Neural progenitor cell (in vitro differentiated cells): ENCODE results near the gene PRKCA. TPM values are rescaled to one million over a fixed set of nuclear protein-coding genes. Genes with fewer than 3 reads are reported as not detected.

Experiments used
- DNase-seq: peaks from one replicate; pipeline ENCODE4 v3.0.0-alpha.2; 2016; ENCODE audit warnings: low spot score
- H2AFZ ChIP-seq: fragments of 200-600 bp; sonication (generic); replicated peaks from 2 replicates; pipeline ENCODE4 v1.6.1; 2016; ENCODE audit warnings: antibody characterized with exemption
- H3F3A ChIP-seq: fragments of 200-600 bp; sonication (generic); 2 replicates; pipeline ENCODE4 v1.6.1; 2016; ENCODE audit warnings: antibody characterized with exemption, low read depth
- H3K27ac ChIP-seq: fragments of 200-600 bp; sonication (generic); 2 replicates; pipeline ENCODE4 v1.5.1; 2016; ENCODE audit warnings: mild to moderate bottlenecking
- H3K27me3 ChIP-seq: fragments of 200-600 bp; sonication (generic); 2 replicates; pipeline ENCODE4 v1.6.1; 2016; ENCODE audit warnings: mild to moderate bottlenecking, moderate library complexity
- H3K36me3 ChIP-seq: fragments of 200-600 bp; sonication (generic); 2 replicates; pipeline ENCODE4 v1.5.1; 2016
- H3K4me1 ChIP-seq: fragments of 200-600 bp; sonication (generic); 2 replicates; pipeline ENCODE4 v1.6.1; 2016; ENCODE audit warnings: mixed run types
- H3K4me2 ChIP-seq: fragments of 200-600 bp; sonication (generic); 2 replicates; pipeline ENCODE4 v1.6.1; 2016
- H3K4me3 ChIP-seq: fragments of 200-600 bp; sonication (generic); 2 replicates; pipeline ENCODE4 v1.5.1; 2016
- H3K79me2 ChIP-seq: fragments of 200-600 bp; sonication (generic); 2 replicates; pipeline ENCODE4 v1.6.1; 2016; ENCODE audit warnings: low read depth
- H3K9ac ChIP-seq: fragments of 200-600 bp; sonication (generic); 2 replicates; pipeline ENCODE4 v1.6.1; 2016
- H3K9me3 ChIP-seq: fragments of 200-600 bp; sonication (generic); 2 replicates; pipeline ENCODE4 v1.5.1; 2016; ENCODE audit warnings: low read depth
- H4K20me1 ChIP-seq: fragments of 200-600 bp; sonication (generic); 2 replicates; pipeline ENCODE4 v1.6.1; 2016; ENCODE audit warnings: low read depth
- H3K27ac Mint-ChIP-seq: 3 replicates; pipeline ENCODE4 v1.8.0; 2021; ENCODE audit warnings: mixed read lengths
- H3K27me3 Mint-ChIP-seq: 2 replicates; pipeline ENCODE4 v1.8.0; 2022; ENCODE audit warnings: low read depth, mild to moderate bottlenecking, inconsistent platforms, moderate library complexity, mixed read lengths; ENCODE audit not compliant: insufficient read depth
- H3K36me3 Mint-ChIP-seq: 3 replicates; pipeline ENCODE4 v1.8.0; 2021; ENCODE audit warnings: mixed read lengths
- H3K4me1 Mint-ChIP-seq: 3 replicates; pipeline ENCODE4 v1.8.0; 2021; ENCODE audit warnings: mixed read lengths
- H3K4me3 Mint-ChIP-seq: 3 replicates; pipeline ENCODE4 v1.8.0; 2021; ENCODE audit warnings: mild to moderate bottlenecking, moderate library complexity, mixed read lengths
- H3K9me3 Mint-ChIP-seq: 3 replicates; pipeline ENCODE4 v1.8.0; 2020; ENCODE audit warnings: mixed read lengths
- EZH2 ChIP-seq: fragments of 200-600 bp; sonication (generic); IDR thresholded peaks from 2 replicates; pipeline ENCODE4 v1.6.1; 2017; ENCODE audit warnings: antibody characterized with exemption, mild to moderate bottlenecking, moderate library complexity
- EZH2phosphoT487 ChIP-seq: fragments of 200-600 bp; sonication (generic); IDR thresholded peaks from 2 replicates; pipeline ENCODE4 v1.6.1; 2017; ENCODE audit warnings: antibody characterized with exemption
- total RNA-seq: library from RNA; depleted of rRNA; stranded (reverse); fragments of >200 nt; gene quantifications from 2 replicates; pipeline ENCODE4 v1.2.3, GENCODE V29; 2015; ENCODE audit warnings: low replicate concordance
- TF ChIP-seq, protein P1 (sequence below): fragments of 200-600 bp; sonication (generic); IDR thresholded peaks from 2 replicates; pipeline ENCODE4 v1.5.1; 2017; ENCODE audit warnings: antibody characterized with exemption, mild to moderate bottlenecking

Gene PRKCA
- total RNA-seq, 1 donor from 2014 or later, result 2.1 TPM

GRCh38 chr17:66625311-66625767 lies 322.9 kb downstream of the PRKCA start:
- H3K9me3 ChIP-seq, result no peaks in the 10 kb centered on the region
- Mint-ChIP-seq H3K27me3 (peaks cover 2% of the 10 kb centered on the region), H3K9me3 (no peaks in the 10 kb centered on the region), H3K4me1 (peaks cover 2% of the 10 kb centered on the region), H3K27ac (no peak overlapping the region), H3K36me3 (no peaks in the 10 kb centered on the region), H3K4me3 (no peak overlapping the region)
- H3K4me3 ChIP-seq, result no peak overlapping the region
- H3K9ac ChIP-seq, result no peak overlapping the region
- H3F3A ChIP-seq, result no peaks in the 10 kb centered on the region
- DNase-seq, result peak; percentile 14
- no peaks in the 10 kb centered on the region for H3K27me3 ChIP-seq
- H2AFZ ChIP-seq, result no peak overlapping the region
- TF ChIP-seq, protein P1, sequence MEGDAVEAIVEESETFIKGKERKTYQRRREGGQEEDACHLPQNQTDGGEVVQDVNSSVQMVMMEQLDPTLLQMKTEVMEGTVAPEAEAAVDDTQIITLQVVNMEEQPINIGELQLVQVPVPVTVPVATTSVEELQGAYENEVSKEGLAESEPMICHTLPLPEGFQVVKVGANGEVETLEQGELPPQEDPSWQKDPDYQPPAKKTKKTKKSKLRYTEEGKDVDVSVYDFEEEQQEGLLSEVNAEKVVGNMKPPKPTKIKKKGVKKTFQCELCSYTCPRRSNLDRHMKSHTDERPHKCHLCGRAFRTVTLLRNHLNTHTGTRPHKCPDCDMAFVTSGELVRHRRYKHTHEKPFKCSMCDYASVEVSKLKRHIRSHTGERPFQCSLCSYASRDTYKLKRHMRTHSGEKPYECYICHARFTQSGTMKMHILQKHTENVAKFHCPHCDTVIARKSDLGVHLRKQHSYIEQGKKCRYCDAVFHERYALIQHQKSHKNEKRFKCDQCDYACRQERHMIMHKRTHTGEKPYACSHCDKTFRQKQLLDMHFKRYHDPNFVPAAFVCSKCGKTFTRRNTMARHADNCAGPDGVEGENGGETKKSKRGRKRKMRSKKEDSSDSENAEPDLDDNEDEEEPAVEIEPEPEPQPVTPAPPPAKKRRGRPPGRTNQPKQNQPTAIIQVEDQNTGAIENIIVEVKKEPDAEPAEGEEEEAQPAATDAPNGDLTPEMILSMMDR, result peak; percentile 69
- no peak for TF ChIP-seq EZH2phosphoT487
- H3K27ac ChIP-seq, result no peak overlapping the region
- no peaks in the 10 kb centered on the region for H3K36me3 ChIP-seq
- H4K20me1 ChIP-seq, result no peaks in the 10 kb centered on the region
- no peaks in the 10 kb centered on the region for H3K79me2 ChIP-seq
- H3K4me1 ChIP-seq, result no peaks in the 10 kb centered on the region
- H3K4me2 ChIP-seq, result no peak overlapping the region

DNA sequence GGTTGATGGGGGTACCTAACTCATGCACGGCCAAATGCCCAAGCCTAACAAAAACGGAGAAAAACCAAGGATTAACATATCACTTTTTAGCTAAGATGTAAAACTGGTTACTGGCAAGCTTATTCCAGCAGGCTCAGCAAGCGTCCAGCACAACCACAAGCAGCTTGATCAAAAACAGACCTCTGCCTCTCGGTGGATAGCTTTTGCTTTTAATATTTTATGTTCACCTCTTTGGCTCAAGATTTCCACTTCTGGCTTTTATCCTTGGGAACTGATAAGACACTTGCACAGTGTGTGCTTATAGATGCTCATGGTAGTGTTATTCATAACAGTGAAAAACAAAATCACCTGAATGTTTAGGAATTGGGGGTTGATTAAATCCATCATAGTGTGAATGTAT lies 325.6 kb downstream of the PRKCA start:
- H3K27me3 Mint-ChIP-seq, result peaks cover 2% of the 10 kb centered on the region
- H3F3A ChIP-seq, result no peaks in the 10 kb centered on the region
- DNase-seq, result no peak
- no peak overlapping the region for H2AFZ ChIP-seq
- H3K4me1 ChIP-seq, result no peaks in the 10 kb centered on the region
- H3K36me3 ChIP-seq, result no peaks in the 10 kb centered on the region
- H4K20me1 ChIP-seq, result no peaks in the 10 kb centered on the region
- no peak overlapping the region for H3K4me3 Mint-ChIP-seq
- no peak overlapping the region for H3K4me3 ChIP-seq
- TF ChIP-seq EZH2 (no peak), EZH2phosphoT487 (no peak)
- TF ChIP-seq, protein P1, result no peak
- H3K27ac ChIP-seq, result no peak overlapping the region
- no peaks in the 10 kb centered on the region for H3K79me2 ChIP-seq
- H3K9ac ChIP-seq, result no peak overlapping the region
- H3K27me3 ChIP-seq, result no peaks in the 10 kb centered on the region
- no peaks in the 10 kb centered on the region for H3K9me3 ChIP-seq
- no peak overlapping the region for H3K4me2 ChIP-seq
- no peak overlapping the region for H3K27ac Mint-ChIP-seq
- H3K9me3 Mint-ChIP-seq, result no peaks in the 10 kb centered on the region
- H3K36me3 Mint-ChIP-seq, result no peaks in the 10 kb centered on the region
- H3K4me1 Mint-ChIP-seq, result peaks cover 2% of the 10 kb centered on the region

GRCh38 chr17:66629762-66630161 lies 327.3 kb downstream of the PRKCA start:
- no peaks in the 10 kb centered on the region for H4K20me1 ChIP-seq
- H3K27me3 Mint-ChIP-seq, result no peaks in the 10 kb centered on the region
- H3K4me1 ChIP-seq, result no peaks in the 10 kb centered on the region

More at GRCh38 chr17:66629762-66630161, 327.3 kb downstream of the PRKCA start:
- Histone ChIP-seq H2AFZ (no peak overlapping the region), H3K79me2 (no peaks in the 10 kb centered on the region), H3F3A (no peaks in the 10 kb centered on the region), H3K9ac (no peak overlapping the region), H3K4me2 (no peak overlapping the region), H3K36me3 (no peaks in the 10 kb centered on the region), H3K27me3 (no peaks in the 10 kb centered on the region), H3K4me3 (no peak overlapping the region), H3K9me3 (no peaks in the 10 kb centered on the region), H3K27ac (no peak overlapping the region)
- no peak for DNase-seq
- Mint-ChIP-seq H3K9me3 (no peaks in the 10 kb centered on the region), H3K36me3 (no peaks in the 10 kb centered on the region), H3K4me1 (peaks cover 2% of the 10 kb centered on the region), H3K27ac (no peak overlapping the region), H3K4me3 (no peak overlapping the region)
- TF ChIP-seq, protein P1, result no peak
- TF ChIP-seq EZH2phosphoT487 (no peak), EZH2 (no peak)
